K562 (cell line): Measurements from ENCODE around the gene XPO6. TPM values are rescaled to one million over a fixed set of nuclear protein-coding genes. Genes with fewer than 3 reads are reported as not detected.
A peak's percentile ranks its signal among the peaks of the same experiment; 100 is the strongest.

Experiments used
- ATAC-seq: fragments of 200-7000 bp; cut with Tn5 transposase; 3 replicates; pipeline ENCODE4 v1.9.1; 2020; ENCODE audit warnings: moderate library complexity
- BruUV-seq: library from RNA; stranded (reverse); fragments of 400-500 nt; replicated peaks from 2 replicates; lab custom pipeline; 2021; lab: Mats Ljungman, UMichigan
- CTCF ChIA-PET: fragments of 300-600 bp; formaldehyde crosslinking; extraction: SDS; loops from one replicate; lab custom pipeline; 2021; ENCODE audit warnings: low intra/inter-chr PET ratio; lab: Yijun Ruan, JAX
- POLR2A ChIA-PET: fragments of 300-600, 350-650 bp; sonication (Branson Sonifier 250); formaldehyde crosslinking; extraction: SDS; loops from one replicate; lab custom pipeline; 2021; ENCODE audit warnings: antibody characterized with exemption, inconsistent platforms; lab: Yijun Ruan, JAX
- DNase-seq, 4 experiments: peaks; one replicate each; pipeline versions ENCODE4 v3.0.0 to v3.0.0-alpha.2; 2011 to 2018; ENCODE audit warnings: low spot score in 3 of 4, mixed read lengths in 3 of 4; ENCODE audit errors: extremely low read depth in 1 of 4
- FAIRE-seq: peaks from 2 replicates; lab custom pipeline; 2011; peaks lifted over from hg19 to GRCh38; lab: Jason Lieb, UNC
- H2AFZ ChIP-seq: 2 replicates; pipeline ENCODE4 v1.6.0; 2011; ENCODE audit warnings: low read depth, low read length, control low read depth, inconsistent platforms
- H3K27ac ChIP-seq: fragments of 200-600 bp; 3 replicates; pipeline ENCODE4 v1.8.0; 2011; ENCODE audit warnings: low read depth, mild to moderate bottlenecking, control low read depth, inconsistent platforms, low read length, moderate library complexity, mixed read lengths; ENCODE audit errors: extremely low read depth
- H3K27me3 ChIP-seq, 2 experiments: fragments of 300-600 bp in 1 of 2; 2 replicates in 1 of 2; 3 replicates in 1 of 2; pipeline versions ENCODE4 v1.6.0 to v1.8.0; 2011; ENCODE audit warnings: inconsistent platforms in 2 of 2, low read length in 2 of 2, mild to moderate bottlenecking in 1 of 2, mixed read lengths in 1 of 2, moderate library complexity in 1 of 2; ENCODE audit not compliant: control insufficient read depth in 2 of 2, insufficient read depth in 2 of 2
- H3K36me3 ChIP-seq: fragments of 300-600 bp; 3 replicates; pipeline ENCODE4 v1.8.0; 2011; ENCODE audit warnings: mild to moderate bottlenecking, low read length, inconsistent platforms; ENCODE audit not compliant: control insufficient read depth, insufficient read depth
- H3K4me1 ChIP-seq, 2 experiments: fragments of 200-600 bp in 1 of 2; replicated peaks in 1 of 2; 2 replicates in 1 of 2; 3 replicates in 1 of 2; pipeline versions ENCODE4 v1.5.1 to v1.8.0; 2011; ENCODE audit warnings: inconsistent platforms in 2 of 2, low read length in 2 of 2, mild to moderate bottlenecking in 1 of 2, mixed read lengths in 1 of 2, moderate library complexity in 1 of 2; ENCODE audit not compliant: control insufficient read depth in 2 of 2, insufficient read depth in 2 of 2
- H3K4me2 ChIP-seq: 2 replicates; pipeline ENCODE4 v1.6.1; 2011; ENCODE audit warnings: low read length, control low read depth, inconsistent platforms, mixed read lengths; ENCODE audit not compliant: insufficient read depth
- H3K4me3 ChIP-seq: fragments of 200-600 bp; sonication (generic), shearing (Covaris generic); 2 replicates; pipeline ENCODE4 v1.5.1; 2016; ENCODE audit warnings: control low read depth, inconsistent platforms
- H3K79me2 ChIP-seq: fragments of 200-600 bp; 3 replicates; pipeline ENCODE4 v1.8.0; 2011; ENCODE audit warnings: low read length, inconsistent platforms; ENCODE audit not compliant: control insufficient read depth, insufficient read depth
- H3K9ac ChIP-seq, 2 experiments: 2 replicates each; pipeline versions ENCODE4 v1.6.0 to v1.6.1; 2011; ENCODE audit warnings: low read depth in 2 of 2, low read length in 2 of 2, control low read depth in 1 of 2, inconsistent platforms in 1 of 2, mild to moderate bottlenecking in 1 of 2, mixed read lengths in 1 of 2; ENCODE audit not compliant: insufficient read depth in 1 of 2
- H3K9me1 ChIP-seq: one replicate; pipeline ENCODE4 v1.6.0; 2011; ENCODE audit warnings: inconsistent platforms, mild to moderate bottlenecking, low read length, moderate library complexity; ENCODE audit not compliant: control insufficient read depth, insufficient read depth
- H3K9me3 ChIP-seq: replicated peaks from 2 replicates; pipeline ENCODE4 v1.5.1; 2011; ENCODE audit warnings: low read depth, low read length, inconsistent platforms; ENCODE audit not compliant: control insufficient read depth, insufficient read depth
- H4K20me1 ChIP-seq: replicated peaks from 2 replicates; pipeline ENCODE4 v1.6.1; 2011; ENCODE audit warnings: low read length, inconsistent platforms, mixed read lengths; ENCODE audit not compliant: control insufficient read depth, insufficient read depth
- CLOCK ChIP-seq: fragments of 250-450 bp; sonication (Bioruptor Pico); IDR thresholded peaks from 2 replicates; pipeline ENCODE4 v1.4.0; 2020; ENCODE audit warnings: mild to moderate bottlenecking, moderate library complexity, borderline replicate concordance
- COPS2 ChIP-seq: fragments of 450-650 bp; conservative IDR thresholded peaks from 2 replicates; pipeline ENCODE4 v1.6.1; 2016; ENCODE audit warnings: mild to moderate bottlenecking, moderate library complexity
- KDM5B ChIP-seq: fragments of 200-600 bp; sonication (generic); IDR thresholded peaks from 2 replicates; pipeline ENCODE4 v1.6.1; 2012; ENCODE audit warnings: low read depth, mild to moderate bottlenecking, moderate library complexity, low read length, control low read depth, inconsistent platforms; ENCODE audit not compliant: insufficient replicate concordance
- NRF1 ChIP-seq, 2 experiments: fragments of 450-650 bp; IDR thresholded peaks in 1 of 2; conservative IDR thresholded peaks in 1 of 2; 2 replicates each; pipeline ENCODE4 v1.6.1; 2014; ENCODE audit warnings: mild to moderate bottlenecking in 2 of 2
- TRIM24 ChIP-seq, 2 experiments: fragments of 450-650 bp; IDR thresholded peaks; 2 replicates each; pipeline ENCODE4 v1.6.1; 2016
- ZKSCAN8 ChIP-seq: fragments of 200-800 bp; sonication (Bioruptor generic); IDR thresholded peaks from 2 replicates; pipeline ENCODE4 v1.6.1; 2016; ENCODE audit warnings: missing genetic modification characterization, missing compliant biosample characterization
- WGBS: fragments of 100-300 bp; shearing (Covaris generic); methylation state at CpG from one replicate; pipeline ENCODE4 v1.1.6; 2016; ENCODE audit warnings: low coverage, mixed read lengths; ENCODE audit not compliant: insufficient coverage; ENCODE audit errors: missing lambda C conversion rate; 5-methylcytosine and 5-hydroxymethylcytosine counted together
- in situ Hi-C: fragments of 300-500 bp; cut with MboI; formaldehyde crosslinking; loops from 4 replicates; pipeline ENCODE4 v1.15.0; 2018; ENCODE audit warnings: inconsistent platforms, mixed read lengths
- intact Hi-C: fragments of 100-400 bp; cut with micrococcal nuclease; formaldehyde crosslinking; loops from 2 replicates; pipeline ENCODE4 v1.14.2; 2022
- polyA plus RNA-seq, 8 experiments: library from polyadenylated mRNA; depleted of rRNA in 4 of 8; stranded (reverse) in 5 of 8; unstranded in 3 of 8; fragments of >200 nt; fragmentation: Nextera tagmentation in 2 of 8; fragmentation: Illumina TruSeq in 1 of 8; extraction: Ambion mirVana in 2 of 8; extraction: Trizol in 1 of 8; gene quantifications; 2 replicates each; pipeline versions ENCODE4 v1.2.1 to v1.2.3, GENCODE V29; 2011 to 2014; ENCODE audit warnings: inconsistent platforms in 1 of 8, missing spikeins in 1 of 8
- total RNA-seq, 7 experiments: library from RNA; depleted of rRNA in 6 of 7; stranded (reverse); fragments of >200 nt in 6 of 7; fragmentation: Illumina TruSeq in 2 of 7; extraction: Trizol in 2 of 7; gene quantifications; 2 replicates each; pipeline versions ENCODE4 v1.2.1 to v1.2.3, GENCODE V29; 2011 to 2021; ENCODE audit warnings: low replicate concordance in 1 of 7

XPO6 gene
- total and polyA plus RNA-seq, 9 of the 15 experiments (the other 6 are each of a cell fraction or from before 2014, with no cell fraction given), result 11.2 to 196 (median 119) TPM

- TF ChIP-seq CLOCK (CRISPR knock-in tag), result no peak
- no peak for TF ChIP-seq KDM5B
- no peak for TF ChIP-seq TRIM24 (IDR thresholded peaks at IDR 0.05)
Observed at GRCh38 chr16:28072087-28072486, 139.7 kb downstream of the XPO6 start (continued).

- peak; percentile 31 for ATAC-seq
- in situ Hi-C loops, result loop anchor here (5.0 kb wide), 1 partner anchor 103 kb away; no protein-coding TSS in a partner anchor
- no peak for TF ChIP-seq COPS2
- TF ChIP-seq NRF1 (conservative IDR thresholded peaks at IDR 0.05 in 1 of 2, IDR thresholded peaks at IDR 0.05 in 1 of 2), result peak; percentile 35 to 55; a peak in 3 of 4 replicates
- peak; percentile 97 for TF ChIP-seq ZKSCAN8 (CRISPR knock-in tag)
- TF ChIP-seq, all 486 proteins: peak for 2
- H4K20me1 ChIP-seq, result peaks cover 6% of the 10 kb centered on the region; the same call in 1 of the 2 replicates
- H3K27me3 ChIP-seq, result peaks cover 22 to 55% of the 10 kb centered on the region in 2 experiments
- H3K79me2 ChIP-seq, result no peaks in the 10 kb centered on the region
- 16% methylated on average over 31 of the region's 31 CpGs for WGBS
- H3K9me1 ChIP-seq, result no peaks in the 10 kb centered on the region
- no peak overlapping the region for H3K4me3 ChIP-seq
- no peaks in the 10 kb centered on the region for H3K9me3 ChIP-seq
- BruUV-seq, result no TSS peak
- H3K27ac ChIP-seq, result no peak overlapping the region
- FAIRE-seq, result no peak
- H3K36me3 ChIP-seq, result no peaks in the 10 kb centered on the region
- POLR2A ChIA-PET, result interaction anchor here (1.0 kb wide), 1 partner anchor 10 kb away, joined by 3 read pairs; no protein-coding TSS in a partner anchor
- CTCF ChIA-PET, result interaction anchor here (1.1 to 1.4 kb wide), 4 partner anchors 98 to 430 kb away, joined by 4 to 8 read pairs (median 4); no protein-coding TSS in a partner anchor
- no peak overlapping the region for H3K9ac ChIP-seq
- DNase-seq, result no peak
- H3K4me2 ChIP-seq, result no peak overlapping the region
- H2AFZ ChIP-seq, result no peak overlapping the region
- no peaks in the 10 kb centered on the region for H3K4me1 ChIP-seq
- intact Hi-C loops, result loop anchor here (1.0 kb wide), 2 partner anchors 98 to 290 kb away; no protein-coding TSS in a partner anchor
Observed at GRCh38 chr16:28069971-28070794, 141.6 kb downstream of the XPO6 start.
